Naive thymus-derived CD4-positive, alpha-beta T cell (primary cell): ENCODE data around the gene PEF1. TPM values are rescaled to one million over a fixed set of nuclear protein-coding genes. Genes with fewer than 3 reads are reported as not detected.
A peak's percentile ranks its signal among the peaks of the same experiment; 100 is the strongest.

ENCODE experiments used
- ATAC-seq: fragments of 150-1000 bp; cut with Tn5 transposase; 2 replicates; pipeline ENCODE4 v1.10.0; 2021; ENCODE audit warnings: mild to moderate bottlenecking, moderate library complexity
- CTCF ChIA-PET: fragments of 350-600 bp; sonication (Branson Sonifier 250); formaldehyde crosslinking; loops from one replicate; lab custom pipeline; 2021; ENCODE audit warnings: antibody characterized with exemption; lab: Charles Lee
- POLR2A ChIA-PET: fragments of 350-600 bp; sonication (Branson Sonifier 250); formaldehyde crosslinking; loops from one replicate; lab custom pipeline; 2021; ENCODE audit warnings: antibody characterized with exemption, inconsistent platforms; lab: Charles Lee
- DNase-seq, 9 donors: peaks; one replicate each; pipeline versions ENCODE4 v3.0.0 to v3.0.0-alpha.2; 2020 to 2022; ENCODE audit warnings: mixed read lengths in 1 of 9
- H3K27ac ChIP-seq: one replicate; pipeline ENCODE4 v1.7.0; 2013; ENCODE audit warnings: mild to moderate bottlenecking, low read depth, low read length, moderate library complexity
- H3K27me3 ChIP-seq, 2 donors: one replicate each; pipeline ENCODE4 v1.7.0; 2013; ENCODE audit warnings: low read length in 2 of 2, mild to moderate bottlenecking in 2 of 2, moderate library complexity in 2 of 2; ENCODE audit not compliant: control insufficient read depth in 2 of 2, insufficient read depth in 2 of 2
- H3K36me3 ChIP-seq, 3 experiments: 1 replicate in 2 of 3; 2 replicates in 1 of 3; pipeline ENCODE4 v1.7.0; 2013; ENCODE audit warnings: low read length in 3 of 3, mild to moderate bottlenecking in 3 of 3, moderate library complexity in 1 of 3; ENCODE audit not compliant: insufficient read depth in 3 of 3, control insufficient read depth in 2 of 3
- H3K4me1 ChIP-seq, 2 donors: one replicate each; pipeline ENCODE4 v1.7.0; 2013; ENCODE audit warnings: low read length in 2 of 2, mild to moderate bottlenecking in 2 of 2, moderate library complexity in 1 of 2; ENCODE audit not compliant: control insufficient read depth in 2 of 2, insufficient read depth in 2 of 2
- H3K4me3 ChIP-seq: 2 replicates; pipeline ENCODE4 v1.7.0; 2013; ENCODE audit warnings: mild to moderate bottlenecking, low read length
- H3K9me3 ChIP-seq, 3 experiments: 1 replicate in 2 of 3; 2 replicates in 1 of 3; pipeline ENCODE4 v1.7.0; 2013; ENCODE audit warnings: low read length in 3 of 3; ENCODE audit not compliant: control insufficient read depth in 2 of 3
- H3K27ac Mint-ChIP-seq, 9 donors: one replicate each; pipeline ENCODE4 v1.8.0; 2020 to 2022; ENCODE audit warnings: mixed read lengths in 9 of 9, mild to moderate bottlenecking in 8 of 9, moderate library complexity in 5 of 9, inconsistent platforms in 2 of 9
- H3K27me3 Mint-ChIP-seq, 5 donors: one replicate each; pipeline ENCODE4 v1.8.0; 2021 to 2022; ENCODE audit warnings: mixed read lengths in 5 of 5, mild to moderate bottlenecking in 1 of 5
- H3K36me3 Mint-ChIP-seq, 5 donors: one replicate each; pipeline ENCODE4 v1.8.0; 2020 to 2022; ENCODE audit warnings: mixed read lengths in 5 of 5, mild to moderate bottlenecking in 3 of 5, inconsistent platforms in 1 of 5
- H3K4me1 Mint-ChIP-seq, 7 donors: one replicate each; pipeline ENCODE4 v1.8.0; 2020 to 2022; ENCODE audit warnings: mixed read lengths in 7 of 7, mild to moderate bottlenecking in 3 of 7, inconsistent platforms in 1 of 7
- H3K4me3 Mint-ChIP-seq, 10 donors: one replicate each; pipeline ENCODE4 v1.8.0; 2020 to 2022; ENCODE audit warnings: mild to moderate bottlenecking in 10 of 10, mixed read lengths in 10 of 10, moderate library complexity in 6 of 10, inconsistent platforms in 2 of 10
- H3K9me3 Mint-ChIP-seq, 11 donors: one replicate each; pipeline ENCODE4 v1.8.0; 2020 to 2022; ENCODE audit warnings: mixed read lengths in 11 of 11, mild to moderate bottlenecking in 4 of 11, inconsistent platforms in 1 of 11, moderate library complexity in 1 of 11
- intact Hi-C, 2 donors: fragments of 100-400 bp; cut with micrococcal nuclease; formaldehyde crosslinking; loops; one replicate each; pipeline ENCODE4 v1.15.1; 2023
- polyA plus RNA-seq, 2 donors: library from polyadenylated mRNA; unstranded; fragments of 300-500 nt; fragmentation: Illumina TruSeq; gene quantifications; one replicate each; pipeline ENCODE4 v1.2.3, GENCODE V29; 2021
- total RNA-seq, 6 experiments: library from RNA in 5 of 6; stranded (reverse) in 5 of 6; gene quantifications; 1 replicate in 5 of 6; 2 replicates in 1 of 6; pipeline ENCODE4 v1.2.3 and lab custom pipeline; 2021 to 2026

Gene PEF1
- total and polyA plus RNA-seq, 7 experiments from 2014 or later = 37.7 to 87.7 (median 45.5) TPM

DNA sequence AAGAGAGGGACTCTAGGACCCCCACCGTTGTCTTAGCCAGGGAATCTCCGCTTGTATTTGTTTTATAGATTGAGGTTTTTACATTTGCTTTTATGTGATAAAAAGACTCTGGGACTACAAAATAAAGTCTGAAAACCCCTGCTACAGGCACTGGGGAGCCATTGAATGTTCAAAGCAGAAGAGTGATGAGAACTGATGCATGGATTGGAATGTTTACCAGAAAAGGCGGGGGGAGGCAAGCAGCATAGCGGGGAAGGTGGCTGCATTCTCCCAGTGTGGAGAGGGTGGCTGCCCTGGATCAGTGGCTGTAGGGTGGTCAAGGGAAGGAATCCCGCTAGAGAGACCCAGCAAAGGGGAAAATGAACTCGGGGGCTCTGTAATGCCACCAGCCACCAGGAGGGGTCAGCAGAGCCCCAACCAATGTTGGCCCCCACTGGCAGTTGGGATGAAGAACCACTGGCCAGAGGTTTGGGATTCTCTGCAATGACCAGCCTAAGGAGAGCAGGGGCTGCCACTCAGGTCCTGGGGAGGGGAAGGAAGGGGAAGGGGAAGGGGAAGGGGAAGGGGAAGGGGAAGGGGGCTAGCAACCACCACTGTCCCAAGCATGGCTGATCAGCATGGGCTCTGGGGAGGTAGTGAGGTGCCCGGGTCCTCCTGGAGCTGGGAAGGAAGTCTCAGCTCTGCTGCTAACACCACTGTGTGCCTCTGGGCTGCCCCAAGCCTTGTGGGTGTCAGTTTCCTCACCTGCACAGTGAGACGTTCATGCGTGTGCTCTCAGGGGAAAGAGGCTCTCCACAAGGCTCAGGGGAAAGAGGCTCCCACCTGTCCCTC, 19.2 kb upstream of the PEF1 start:
- Histone ChIP-seq H3K4me3 (no peak overlapping the region), H3K36me3 (no peaks in the 10 kb centered on the region), H3K4me1 (no peaks in the 10 kb centered on the region), H3K9me3 (no peaks in the 10 kb centered on the region), H3K27ac (no peak overlapping the region), H3K27me3 (no peaks in the 10 kb centered on the region)
- intact Hi-C loops = loop anchor here (1.0 to 5.0 kb wide), 9 partner anchors 43 to 748 kb away; no protein-coding TSS in a partner anchor
- POLR2A ChIA-PET = interaction anchor here (0.5 to 1.1 kb wide), 2 partner anchors 125 to 660 kb away, joined by 3 read pairs; no protein-coding TSS in a partner anchor
- ATAC-seq (peak; percentile 73), DNase-seq (peak; percentile 16 to 66 (median 48))
- Mint-ChIP-seq H3K27ac (peak overlapping the region in 1 of 9 donors; percentile 41), H3K27me3 (peaks cover under 1 to 9% (median 5%) of the 10 kb centered on the region in 5 donors), H3K9me3 (peaks cover 0 to 2% (median 0%) of the 10 kb centered on the region in 11 donors), H3K4me3 (no peak overlapping the region), H3K4me1 (peaks cover 0 to 2% (median under 1%) of the 10 kb centered on the region in 7 donors), H3K36me3 (no peaks in the 10 kb centered on the region)
- CTCF ChIA-PET = interaction anchor here (0.8 to 8.2 kb wide), 5 partner anchors 17 to 399 kb away, joined by 3 to 70 read pairs (median 4); partner anchors contain the start of gene PEF1

- intact Hi-C loops = loop anchor here (5.0 kb wide), 4 partner anchors 45 to 750 kb away; no protein-coding TSS in a partner anchor
- H3K27ac ChIP-seq = no peak overlapping the region
- H3K9me3 ChIP-seq = no peaks in the 10 kb centered on the region
- no peak for DNase-seq
- no peak for ATAC-seq
- Mint-ChIP-seq H3K9me3 (peaks cover 0 to 2% (median 0%) of the 10 kb centered on the region in 11 donors), H3K27me3 (peaks cover 0 to 8% (median 5%) of the 10 kb centered on the region in 5 donors), H3K4me3 (no peak overlapping the region), H3K27ac (no peak overlapping the region), H3K36me3 (no peaks in the 10 kb centered on the region), H3K4me1 (peaks cover 0 to 2% (median 0%) of the 10 kb centered on the region in 7 donors)
- no peaks in the 10 kb centered on the region for H3K4me1 ChIP-seq
- ChIA-PET CTCF (interaction anchor here (8.2 kb wide), 1 partner anchor 127 kb away, joined by 70 read pairs; no protein-coding TSS in a partner anchor), POLR2A (interaction anchor here (0.7 to 1.2 kb wide), 2 partner anchors 126 to 226 kb away, joined by 3 to 4 read pairs; no protein-coding TSS in a partner anchor)
- no peaks in the 10 kb centered on the region for H3K36me3 ChIP-seq
- H3K27me3 ChIP-seq = no peaks in the 10 kb centered on the region
- H3K4me3 ChIP-seq = no peak overlapping the region
Measured at GRCh38 chr1:31662463-31662862, 17.8 kb upstream of the PEF1 start.

DNA sequence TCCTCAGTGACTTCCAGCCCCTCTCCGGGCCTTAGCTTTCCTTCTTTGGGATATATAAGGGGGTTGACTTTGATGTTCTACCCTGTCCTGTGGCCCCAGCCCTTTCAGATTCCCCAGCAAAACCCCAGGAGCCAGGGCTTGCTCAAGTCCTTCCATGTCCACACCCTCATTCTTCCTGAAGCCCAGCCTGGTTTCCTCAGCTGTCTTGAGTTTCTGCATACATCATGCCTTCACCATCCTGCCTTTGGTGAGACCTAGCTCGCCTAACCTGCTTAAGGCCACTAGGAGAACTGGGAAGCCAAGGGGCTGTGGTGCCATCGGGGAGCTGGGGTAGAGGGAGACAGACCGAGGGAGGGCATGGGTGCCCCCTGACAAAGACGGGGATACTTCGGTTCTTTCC, 17.2 kb upstream of the PEF1 start:
- ATAC-seq (no peak), DNase-seq (no peak)
- intact Hi-C loops = loop anchor here (5.0 kb wide), 4 partner anchors 45 to 750 kb away; no protein-coding TSS in a partner anchor
- no peak overlapping the region for H3K4me3 Mint-ChIP-seq
- H3K27ac Mint-ChIP-seq = no peak overlapping the region
- Histone ChIP-seq H3K27ac (no peak overlapping the region), H3K4me1 (no peaks in the 10 kb centered on the region), H3K27me3 (no peaks in the 10 kb centered on the region), H3K4me3 (no peak overlapping the region), H3K9me3 (no peaks in the 10 kb centered on the region), H3K36me3 (no peaks in the 10 kb centered on the region)
- H3K36me3 Mint-ChIP-seq = no peaks in the 10 kb centered on the region
- peaks cover 0 to 2% (median 0%) of the 10 kb centered on the region in 11 donors for H3K9me3 Mint-ChIP-seq
- peaks cover 0 to 8% (median 5%) of the 10 kb centered on the region in 5 donors for H3K27me3 Mint-ChIP-seq
- POLR2A ChIA-PET = no interaction called here
- CTCF ChIA-PET = interaction anchor here (8.2 kb wide), 1 partner anchor 127 kb away, joined by 70 read pairs; no protein-coding TSS in a partner anchor
- peaks cover 0 to 2% (median 0%) of the 10 kb centered on the region in 7 donors for H3K4me1 Mint-ChIP-seq

GRCh38 chr1:31660871-31661455, 16.3 kb upstream of the PEF1 start:
- peaks cover 0 to 2% (median 0%) of the 10 kb centered on the region in 11 donors for H3K9me3 Mint-ChIP-seq
- H3K36me3 ChIP-seq = no peaks in the 10 kb centered on the region
- no peaks in the 10 kb centered on the region for H3K27me3 ChIP-seq
- no peak overlapping the region for H3K4me3 ChIP-seq
- no peak for DNase-seq
- no peak overlapping the region for H3K27ac Mint-ChIP-seq
- H3K9me3 ChIP-seq = no peaks in the 10 kb centered on the region
- CTCF ChIA-PET = interaction anchor here (0.7 to 8.2 kb wide), 2 partner anchors 84 to 128 kb away, joined by 3 to 70 read pairs; no protein-coding TSS in a partner anchor
- H3K27ac ChIP-seq = no peak overlapping the region
- peaks cover 0 to 2% (median 0%) of the 10 kb centered on the region in 7 donors for H3K4me1 Mint-ChIP-seq
- intact Hi-C loops = loop anchor here (5.0 kb wide), 4 partner anchors 46 to 751 kb away; no protein-coding TSS in a partner anchor
- no peaks in the 10 kb centered on the region for H3K4me1 ChIP-seq
- H3K36me3 Mint-ChIP-seq = no peaks in the 10 kb centered on the region
- H3K27me3 Mint-ChIP-seq = peaks cover 0 to 7% (median 5%) of the 10 kb centered on the region in 5 donors
- no peak overlapping the region for H3K4me3 Mint-ChIP-seq
- no peak for ATAC-seq
- POLR2A ChIA-PET = no interaction called here

DNA sequence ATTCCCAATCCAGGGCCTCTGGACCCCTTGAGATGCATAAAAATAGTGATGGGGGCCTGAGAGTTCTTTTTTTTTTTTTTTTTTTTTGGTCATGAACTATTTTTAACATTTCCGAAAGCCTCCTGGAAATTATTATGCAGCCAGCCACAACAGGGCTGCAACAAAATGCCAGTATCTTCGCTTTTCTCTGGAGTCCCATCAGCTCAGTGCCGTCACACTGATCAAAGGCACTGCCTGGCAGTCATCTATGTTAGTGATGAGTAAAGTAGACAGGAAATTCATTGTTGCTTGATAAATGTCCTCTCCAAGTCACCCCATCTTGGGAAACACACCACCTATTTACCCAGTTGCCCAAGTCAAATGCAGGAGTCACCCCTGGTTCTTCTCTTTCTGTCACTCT, 15.2 kb upstream of the PEF1 start:
- intact Hi-C loops = loop anchor here (5.0 kb wide), 4 partner anchors 47 to 752 kb away; no protein-coding TSS in a partner anchor
- H3K27me3 Mint-ChIP-seq = peaks cover 0 to 10% (median 5%) of the 10 kb centered on the region in 5 donors
- ATAC-seq (no peak), DNase-seq (no peak)
- Histone ChIP-seq H3K4me1 (no peaks in the 10 kb centered on the region), H3K4me3 (no peak overlapping the region), H3K27ac (no peak overlapping the region), H3K9me3 (no peaks in the 10 kb centered on the region), H3K27me3 (no peaks in the 10 kb centered on the region), H3K36me3 (no peaks in the 10 kb centered on the region)
- H3K4me3 Mint-ChIP-seq = no peak overlapping the region
- peaks cover 0 to 2% (median 0%) of the 10 kb centered on the region in 7 donors for H3K4me1 Mint-ChIP-seq
- ChIA-PET CTCF (interaction anchor here (0.7 to 8.2 kb wide), 2 partner anchors 86 to 129 kb away, joined by 3 to 70 read pairs; no protein-coding TSS in a partner anchor), POLR2A (no interaction called here)
- H3K27ac Mint-ChIP-seq = no peak overlapping the region
- H3K9me3 Mint-ChIP-seq = peaks cover 0 to 2% (median 0%) of the 10 kb centered on the region in 11 donors
- H3K36me3 Mint-ChIP-seq = no peaks in the 10 kb centered on the region

DNA sequence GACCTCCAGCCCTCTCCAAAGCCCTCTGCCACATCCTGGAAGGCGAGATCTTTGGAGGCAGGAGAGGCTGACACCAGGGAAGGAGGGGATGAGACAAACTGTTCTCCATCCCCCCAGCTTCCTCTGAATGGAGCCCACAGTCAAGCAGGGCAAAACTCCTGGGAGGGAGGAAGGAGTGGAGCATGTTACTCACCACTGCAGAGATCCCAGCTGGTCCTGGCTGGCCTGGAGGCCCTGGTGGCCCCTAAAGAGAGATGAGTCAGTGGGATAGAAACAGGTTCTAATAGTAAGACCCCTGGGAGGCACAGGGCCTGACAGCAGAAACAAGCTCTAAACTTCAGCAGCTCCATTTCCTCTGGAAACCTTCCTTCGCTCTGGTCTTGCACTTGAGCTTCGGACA, 14.0 kb upstream of the PEF1 start:
- Mint-ChIP-seq H3K4me3 (no peak overlapping the region), H3K9me3 (peaks cover 0 to 1% (median 0%) of the 10 kb centered on the region in 11 donors), H3K4me1 (peaks cover 0 to 2% (median 0%) of the 10 kb centered on the region in 7 donors), H3K36me3 (no peaks in the 10 kb centered on the region), H3K27ac (peak overlapping the region in 1 of 9 donors; percentile 3), H3K27me3 (peaks cover 0 to 8% (median 5%) of the 10 kb centered on the region in 5 donors)
- Histone ChIP-seq H3K27me3 (no peaks in the 10 kb centered on the region), H3K9me3 (no peaks in the 10 kb centered on the region), H3K4me1 (no peaks in the 10 kb centered on the region), H3K27ac (no peak overlapping the region), H3K4me3 (no peak overlapping the region), H3K36me3 (no peaks in the 10 kb centered on the region)
- ChIA-PET CTCF (interaction anchor here (0.7 kb wide), 1 partner anchor 115 kb away, joined by 3 read pairs; no protein-coding TSS in a partner anchor), POLR2A (no interaction called here)
- ATAC-seq = no peak
- DNase-seq = no peak
- intact Hi-C loops = no loop called here
